IPS-20b (cell line): ENCODE results near the gene TMEM272.

Source experiments
- H3K27ac ChIP-seq: one replicate; pipeline ENCODE4 v1.5.1; 2013; ENCODE audit warnings: low read length
- H3K27me3 ChIP-seq: 2 replicates; pipeline ENCODE4 v1.6.1; 2013; ENCODE audit warnings: mild to moderate bottlenecking, low read length, inconsistent platforms; ENCODE audit not compliant: insufficient read depth
- H3K36me3 ChIP-seq: 2 replicates; pipeline ENCODE4 v1.6.1; 2013; ENCODE audit warnings: low read depth, mild to moderate bottlenecking, inconsistent platforms, low read length, moderate library complexity; ENCODE audit not compliant: insufficient read depth
- H3K4me1 ChIP-seq: 2 replicates; pipeline ENCODE4 v1.6.1; 2013; ENCODE audit warnings: mild to moderate bottlenecking, control low read depth, inconsistent platforms, low read length, moderate library complexity; ENCODE audit not compliant: insufficient read depth
- H3K4me3 ChIP-seq: 2 replicates; pipeline ENCODE4 v1.5.1; 2013; ENCODE audit warnings: mild to moderate bottlenecking, low read length, inconsistent platforms
- H3K9ac ChIP-seq: 2 replicates; pipeline ENCODE4 v1.6.1; 2013; ENCODE audit warnings: low read depth, mild to moderate bottlenecking, inconsistent platforms, low read length, moderate library complexity
- H3K9me3 ChIP-seq: 2 replicates; pipeline ENCODE4 v1.6.1; 2013; ENCODE audit warnings: mild to moderate bottlenecking, low read depth, low read length, inconsistent platforms; ENCODE audit not compliant: insufficient read depth

The TMEM272 gene

GRCh38 chr13:51770160-51770559, 74.8 kb downstream of the TMEM272 start:
- Histone ChIP-seq H3K4me1 (peaks cover 3% of the 10 kb centered on the region; the same call in 1 of the 2 replicates), H3K27ac (no peak overlapping the region), H3K27me3 (no peaks in the 10 kb centered on the region), H3K36me3 (peaks cover 10% of the 10 kb centered on the region; the same call in 1 of the 2 replicates), H3K9me3 (no peaks in the 10 kb centered on the region), H3K9ac (no peak overlapping the region), H3K4me3 (no peak overlapping the region)

GRCh38 chr13:51769455-51770127, 75.4 kb downstream of the TMEM272 start:
- peaks cover 3% of the 10 kb centered on the region; the same call in 1 of the 2 replicates for H3K4me1 ChIP-seq

GRCh38 chr13:51768976-51769375, 76.0 kb downstream of the TMEM272 start:
- Histone ChIP-seq H3K27ac (no peak overlapping the region), H3K4me3 (no peak overlapping the region), H3K4me1 (peaks cover 3% of the 10 kb centered on the region; the same call in 1 of the 2 replicates)

More at GRCh38 chr13:51769455-51770127, 75.4 kb downstream of the TMEM272 start:
- Histone ChIP-seq H3K9ac (no peak overlapping the region), H3K9me3 (no peaks in the 10 kb centered on the region), H3K27ac (no peak overlapping the region), H3K27me3 (no peaks in the 10 kb centered on the region), H3K36me3 (peaks cover 10% of the 10 kb centered on the region; the same call in 1 of the 2 replicates), H3K4me3 (no peak overlapping the region)

GRCh38 chr13:51768378-51768921, 76.5 kb downstream of the TMEM272 start:
- H3K27ac ChIP-seq, result no peak overlapping the region
- H3K36me3 ChIP-seq, result peaks cover 10% of the 10 kb centered on the region
- H3K27me3 ChIP-seq, result no peaks in the 10 kb centered on the region
- no peak overlapping the region for H3K4me3 ChIP-seq
- H3K9me3 ChIP-seq, result no peaks in the 10 kb centered on the region
- no peak overlapping the region for H3K9ac ChIP-seq
- peaks cover 3% of the 10 kb centered on the region; the same call in 1 of the 2 replicates for H3K4me1 ChIP-seq

More at GRCh38 chr13:51768976-51769375, 76.0 kb downstream of the TMEM272 start:
- Histone ChIP-seq H3K36me3 (peaks cover 10% of the 10 kb centered on the region), H3K9ac (no peak overlapping the region), H3K9me3 (no peaks in the 10 kb centered on the region), H3K27me3 (no peaks in the 10 kb centered on the region)

GRCh38 chr13:51767100-51767499, 77.9 kb downstream of the TMEM272 start:
- H3K4me1 ChIP-seq, result peaks cover 3% of the 10 kb centered on the region; the same call in 1 of the 2 replicates

GRCh38 chr13:51765142-51765515, 79.8 kb downstream of the TMEM272 start:
- Histone ChIP-seq H3K9ac (no peak overlapping the region), H3K27me3 (no peaks in the 10 kb centered on the region), H3K36me3 (peaks cover 41% of the 10 kb centered on the region), H3K9me3 (no peaks in the 10 kb centered on the region), H3K4me3 (no peak overlapping the region), H3K27ac (no peak overlapping the region), H3K4me1 (peaks cover 3% of the 10 kb centered on the region; the same call in 1 of the 2 replicates)

More at GRCh38 chr13:51767100-51767499, 77.9 kb downstream of the TMEM272 start:
- Histone ChIP-seq H3K9me3 (no peaks in the 10 kb centered on the region), H3K36me3 (peaks cover 23% of the 10 kb centered on the region), H3K4me3 (no peak overlapping the region), H3K27ac (no peak overlapping the region), H3K27me3 (no peaks in the 10 kb centered on the region), H3K9ac (no peak overlapping the region)

GRCh38 chr13:51764184-51765141, 80.5 kb downstream of the TMEM272 start:
- Histone ChIP-seq H3K36me3 (peaks cover 48% of the 10 kb centered on the region), H3K4me3 (no peak overlapping the region), H3K27ac (no peak overlapping the region), H3K27me3 (no peaks in the 10 kb centered on the region), H3K9me3 (no peaks in the 10 kb centered on the region), H3K9ac (no peak overlapping the region), H3K4me1 (peaks cover 3% of the 10 kb centered on the region; the same call in 1 of the 2 replicates)

GRCh38 chr13:51763486-51763885, 81.5 kb downstream of the TMEM272 start:
- peaks cover 58% of the 10 kb centered on the region for H3K36me3 ChIP-seq
- H3K27me3 ChIP-seq, result no peaks in the 10 kb centered on the region
- H3K4me1 ChIP-seq, result peaks cover 3% of the 10 kb centered on the region; the same call in 1 of the 2 replicates
- H3K4me3 ChIP-seq, result no peak overlapping the region
- H3K27ac ChIP-seq, result no peak overlapping the region
- H3K9ac ChIP-seq, result no peak overlapping the region
- no peaks in the 10 kb centered on the region for H3K9me3 ChIP-seq
